HT-29 (cell line): ENCODE measurements around the gene HSBP1L1. TPM values are rescaled to one million over a fixed set of nuclear protein-coding genes. Genes with fewer than 3 reads are reported as not detected.

Experiments
- DNase-seq: peaks from one replicate; pipeline ENCODE4 v3.0.0-alpha.2; 2015; ENCODE audit warnings: low spot score
- total RNA-seq: library from RNA; depleted of rRNA; stranded (reverse); fragments of >200 nt; shearing (Covaris generic); gene quantifications from 2 replicates; pipeline ENCODE4 v1.2.3, GENCODE V29; 2014; rRNA removed

Gene HSBP1L1
- total RNA-seq = 38.3 and 43.6 TPM in 2 replicates

GRCh38 chr18:79964330-79965118, at the start of gene HSBP1L1:
Gene HSBP1L1 (plus strand): TSS chr18:79964643. CDS start chr18:79964736, 93 bp downstream.
- DNase-seq = peak; percentile 78

GRCh38 chr18:79915161-79916127, 49.0 kb upstream of the HSBP1L1 start:
- no peak for DNase-seq

- no peak for DNase-seq
Measured at GRCh38 chr18:79916128-79916494, 48.3 kb upstream of the HSBP1L1 start.

GRCh38 chr18:79916546-79917168, 47.8 kb upstream of the HSBP1L1 start:
- no peak for DNase-seq

- no peak for DNase-seq
Measured at GRCh38 chr18:79917169-79917852, 47.1 kb upstream of the HSBP1L1 start.

- DNase-seq = no peak
Measured at GRCh38 chr18:79917853-79918614, 46.4 kb upstream of the HSBP1L1 start.

- DNase-seq = no peak
Measured at GRCh38 chr18:79918615-79919011, 45.8 kb upstream of the HSBP1L1 start.

- DNase-seq = no peak
Measured at GRCh38 chr18:79919089-79919488, 45.4 kb upstream of the HSBP1L1 start.

- no peak for DNase-seq
Measured at GRCh38 chr18:79921984-79922965, 42.2 kb upstream of the HSBP1L1 start.

- no peak for DNase-seq
Measured at GRCh38 chr18:79922971-79923411, 41.5 kb upstream of the HSBP1L1 start.

- no peak for DNase-seq
Measured at GRCh38 chr18:79923896-79924585, 40.4 kb upstream of the HSBP1L1 start.

GRCh38 chr18:79924814-79925731, 39.4 kb upstream of the HSBP1L1 start:
- no peak for DNase-seq

GRCh38 chr18:79926306-79926705, 38.1 kb upstream of the HSBP1L1 start:
- no peak for DNase-seq

- no peak for DNase-seq
Measured at GRCh38 chr18:79926715-79927606, 37.5 kb upstream of the HSBP1L1 start.

- DNase-seq = no peak
Measured at GRCh38 chr18:79927607-79928562, 36.6 kb upstream of the HSBP1L1 start.
